ENCODE results near the gene PPIF. TPM values are rescaled to one million over a fixed set of nuclear protein-coding genes. Genes with fewer than 3 reads are reported as not detected.
A peak's percentile ranks its signal among the peaks of the same experiment; 100 is the strongest.

PPIF gene
- total RNA-seq, 6 donors from 2014 or later: 19.3 to 46.5 (median 31.2) TPM

DNA sequence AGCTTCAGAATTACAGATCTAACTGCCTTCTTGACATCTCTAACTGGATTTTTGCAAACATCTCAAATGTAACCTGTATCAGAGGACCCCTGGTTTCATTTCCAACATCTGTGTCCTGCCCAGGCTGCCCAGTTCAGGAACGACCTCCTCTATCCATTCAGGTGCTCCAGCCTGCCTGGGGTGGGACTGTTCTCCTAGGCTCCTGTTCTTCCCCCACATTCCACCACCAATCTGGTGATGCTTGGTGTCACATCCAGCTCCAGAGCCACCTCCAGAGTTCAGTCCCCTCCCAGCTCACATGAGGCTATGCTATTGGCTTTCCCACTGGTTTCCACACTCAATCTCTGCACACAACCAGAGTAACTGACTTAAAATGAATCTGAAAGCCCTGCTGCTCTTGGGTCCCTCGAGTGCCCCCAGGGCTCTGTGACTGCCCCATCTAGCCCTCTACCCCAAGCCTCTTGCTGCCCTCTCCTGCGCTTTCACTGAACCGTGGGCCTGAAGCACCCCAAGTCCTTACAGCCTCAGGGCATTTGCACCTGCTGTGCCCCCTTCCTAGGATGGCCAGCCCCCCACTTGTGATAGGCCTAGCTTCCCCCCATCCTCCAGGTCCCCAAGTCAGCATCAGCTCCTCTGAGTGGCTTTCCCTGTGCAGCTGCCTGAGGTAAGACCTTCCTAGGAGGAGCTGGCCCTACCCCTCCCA lies 46.1 kb downstream of the PPIF start:
- ATAC-seq (ENCODE audit: low FRiP score in 2 of 2) (no peak), DNase-seq (no peak)
- Histone ChIP-seq H3K36me3 (peaks cover 0 to 12% (median 3%) of the 10 kb centered on the region in 4 donors), H3K27me3 (no peaks in the 10 kb centered on the region), H3K27ac (no peak overlapping the region), H3K4me3 (no peak overlapping the region), H3K4me1 (peaks cover 8 to 20% (median 16%) of the 10 kb centered on the region in 4 donors), H3K9me3 (no peaks in the 10 kb centered on the region)
- no peak for TF ChIP-seq POLR2A (IDR thresholded peaks at IDR 0.05)
- TF ChIP-seq EP300 (IDR thresholded peaks at IDR 0.05): no peak
- TF ChIP-seq, protein P1, sequence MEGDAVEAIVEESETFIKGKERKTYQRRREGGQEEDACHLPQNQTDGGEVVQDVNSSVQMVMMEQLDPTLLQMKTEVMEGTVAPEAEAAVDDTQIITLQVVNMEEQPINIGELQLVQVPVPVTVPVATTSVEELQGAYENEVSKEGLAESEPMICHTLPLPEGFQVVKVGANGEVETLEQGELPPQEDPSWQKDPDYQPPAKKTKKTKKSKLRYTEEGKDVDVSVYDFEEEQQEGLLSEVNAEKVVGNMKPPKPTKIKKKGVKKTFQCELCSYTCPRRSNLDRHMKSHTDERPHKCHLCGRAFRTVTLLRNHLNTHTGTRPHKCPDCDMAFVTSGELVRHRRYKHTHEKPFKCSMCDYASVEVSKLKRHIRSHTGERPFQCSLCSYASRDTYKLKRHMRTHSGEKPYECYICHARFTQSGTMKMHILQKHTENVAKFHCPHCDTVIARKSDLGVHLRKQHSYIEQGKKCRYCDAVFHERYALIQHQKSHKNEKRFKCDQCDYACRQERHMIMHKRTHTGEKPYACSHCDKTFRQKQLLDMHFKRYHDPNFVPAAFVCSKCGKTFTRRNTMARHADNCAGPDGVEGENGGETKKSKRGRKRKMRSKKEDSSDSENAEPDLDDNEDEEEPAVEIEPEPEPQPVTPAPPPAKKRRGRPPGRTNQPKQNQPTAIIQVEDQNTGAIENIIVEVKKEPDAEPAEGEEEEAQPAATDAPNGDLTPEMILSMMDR (IDR thresholded peaks at IDR 0.05): no peak
- no peak for TF ChIP-seq POLR2AphosphoS5 (IDR thresholded peaks at IDR 0.05)
- 85 to 91% methylated on average over 4 of the region's 4 CpGs for WGBS, 2 donors

DNA sequence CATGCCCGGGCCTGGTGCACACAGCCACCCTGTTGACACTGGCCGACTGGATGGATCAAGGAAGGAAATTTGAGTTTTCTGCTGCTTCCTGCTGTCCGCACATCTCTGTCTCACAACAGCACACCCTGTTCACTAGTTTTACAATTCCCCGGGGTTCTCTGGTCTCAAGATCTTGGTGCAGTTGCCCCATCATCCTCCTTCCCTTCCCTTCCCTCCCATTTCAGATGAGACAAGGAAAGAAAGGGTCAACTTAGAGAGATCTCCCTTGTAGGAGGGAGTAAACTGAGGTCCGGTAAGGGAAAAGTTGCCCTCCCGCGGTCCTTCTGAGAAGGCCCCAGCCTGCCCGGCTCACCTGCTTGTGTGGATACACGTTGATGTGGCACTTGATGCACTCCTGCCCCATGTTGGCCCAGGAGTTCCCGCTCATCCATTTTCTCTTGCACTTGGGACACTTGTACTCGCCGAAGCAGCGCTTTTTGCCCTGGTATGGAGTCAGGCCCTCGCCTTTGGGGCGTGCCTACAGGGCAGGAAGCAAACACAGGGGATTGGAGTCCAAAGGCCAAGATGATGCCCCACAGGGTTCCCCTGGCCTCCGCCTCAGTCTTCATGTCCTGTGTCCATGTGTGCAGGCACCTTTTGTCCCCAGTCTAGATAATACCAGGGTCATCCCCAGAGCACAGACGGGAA lies 46.8 kb downstream of the PPIF start:
- peaks cover 0 to 12% (median 3%) of the 10 kb centered on the region in 4 donors for H3K36me3 ChIP-seq
- ATAC-seq (ENCODE audit: low FRiP score in 2 of 2) (no peak), DNase-seq (no peak)
- no peaks in the 10 kb centered on the region for H3K9me3 ChIP-seq
- peaks cover 15 to 27% (median 23%) of the 10 kb centered on the region in 4 donors for H3K4me1 ChIP-seq
- TF ChIP-seq, protein P1 (IDR thresholded peaks at IDR 0.05): no peak
- TF ChIP-seq POLR2A (IDR thresholded peaks at IDR 0.05) (no peak), EP300 (IDR thresholded peaks at IDR 0.05) (no peak), POLR2AphosphoS5 (IDR thresholded peaks at IDR 0.05) (no peak)
- H3K27me3 ChIP-seq: no peaks in the 10 kb centered on the region
- no peak overlapping the region for H3K4me3 ChIP-seq
- H3K27ac ChIP-seq: no peak overlapping the region
- 89 to 93% methylated on average over 16 to 17 of the region's 17 CpGs for WGBS, 2 donors

DNA sequence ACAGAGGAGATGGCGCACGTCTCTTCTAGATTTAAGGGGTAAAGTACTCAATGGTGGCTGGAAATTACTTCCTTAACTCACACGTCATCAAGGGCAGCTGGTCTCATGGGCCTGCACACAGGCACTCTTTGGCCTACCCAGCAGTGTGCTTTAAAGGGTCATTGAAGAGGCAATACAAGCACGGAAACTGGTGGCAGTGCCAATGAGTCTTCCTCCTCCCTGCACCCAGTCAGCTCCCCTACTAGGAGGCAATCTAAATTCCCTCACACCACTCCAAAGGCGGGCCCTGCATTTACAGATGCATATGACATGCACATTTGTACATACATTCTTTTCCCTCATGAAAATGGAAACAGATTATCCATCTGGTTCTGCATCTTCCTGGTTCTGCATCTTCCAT lies 47.4 kb downstream of the PPIF start:
- DNase-seq (peak in 1 of 2 donors; percentile 56), ATAC-seq (ENCODE audit: low FRiP score in 2 of 2) (no peak)
- H3K36me3 ChIP-seq: peaks cover 0 to 12% (median 3%) of the 10 kb centered on the region in 4 donors
- H3K9me3 ChIP-seq: no peaks in the 10 kb centered on the region
- H3K4me3 ChIP-seq: no peak overlapping the region
- H3K27ac ChIP-seq: no peak overlapping the region
- TF ChIP-seq POLR2AphosphoS5 (IDR thresholded peaks at IDR 0.05) (no peak), EP300 (IDR thresholded peaks at IDR 0.05) (no peak), POLR2A (IDR thresholded peaks at IDR 0.05) (no peak)
- TF ChIP-seq, protein P1 (IDR thresholded peaks at IDR 0.05): no peak
- H3K4me1 ChIP-seq: peaks cover 21 to 33% (median 28%) of the 10 kb centered on the region in 4 donors
- 68 to 80% methylated on average over 5 of the region's 5 CpGs for WGBS, 2 donors
- H3K27me3 ChIP-seq: no peaks in the 10 kb centered on the region

DNA sequence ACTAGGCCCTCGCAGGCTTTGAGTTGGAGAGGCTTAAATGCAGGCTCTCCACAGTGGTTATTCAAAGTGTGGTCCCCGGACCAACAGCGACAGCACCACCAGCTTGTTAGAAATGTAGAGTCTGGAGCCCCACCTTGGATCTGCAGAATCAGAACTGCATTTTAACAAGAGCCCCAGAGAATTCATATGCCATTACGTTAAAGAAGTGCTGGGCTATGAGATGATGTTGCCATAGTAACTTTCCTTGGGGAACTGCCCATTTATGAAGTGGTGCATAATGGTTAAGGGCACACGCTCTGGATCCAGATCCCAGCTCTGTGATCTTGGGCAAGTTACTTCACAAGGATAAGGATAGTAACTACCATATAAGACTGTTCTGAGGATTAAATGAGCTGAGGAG lies 49.3 kb downstream of the PPIF start:
- WGBS, 2 donors: 62 to 83% methylated on average over 2 to 5 of the region's 5 CpGs
- DNase-seq (no peak), ATAC-seq (ENCODE audit: low FRiP score in 2 of 2) (no peak)
- Histone ChIP-seq H3K27ac (peak overlapping the region in 2 of 4 donors; percentile 87 to 91), H3K27me3 (no peaks in the 10 kb centered on the region), H3K36me3 (peaks cover 0 to 12% (median 3%) of the 10 kb centered on the region in 4 donors), H3K4me1 (peaks cover 40 to 46% (median 44%) of the 10 kb centered on the region in 4 donors), H3K4me3 (no peak overlapping the region), H3K9me3 (no peaks in the 10 kb centered on the region)
- no peak for TF ChIP-seq POLR2AphosphoS5 (IDR thresholded peaks at IDR 0.05)
- no peak for TF ChIP-seq EP300 (IDR thresholded peaks at IDR 0.05)
- TF ChIP-seq POLR2A (IDR thresholded peaks at IDR 0.05): no peak
- TF ChIP-seq, protein P1 (IDR thresholded peaks at IDR 0.05): no peak
